ENCODE data around the gene GEMIN8.

GEMIN8 gene

DNA sequence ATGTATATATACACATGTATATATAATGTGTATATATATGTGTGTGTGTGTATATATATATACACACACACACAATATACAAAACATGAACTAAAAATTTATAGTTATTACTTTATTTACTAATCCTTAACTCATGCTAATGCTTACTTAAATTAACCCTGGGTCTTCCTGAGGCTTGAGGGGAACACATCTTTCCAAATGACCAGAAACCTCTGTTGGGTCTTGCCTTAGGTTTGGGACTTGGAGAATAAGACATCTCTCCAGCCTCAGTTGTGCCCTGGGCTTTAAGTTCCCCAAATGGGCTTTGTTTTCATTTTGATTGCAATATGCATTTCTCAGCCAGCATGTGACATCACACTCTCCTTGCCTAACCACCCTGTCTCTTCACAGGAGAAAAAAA is 7.7 kb downstream of the GEMIN8 start:
- Histone ChIP-seq H3K4me3 (ENCODE audit: low read length in 2 of 2) (no peak overlapping the region), H3K36me3 (ENCODE audit: control insufficient read depth in 2 of 2, insufficient read depth in 2 of 2, low read length in 2 of 2) (peaks cover 0 to 9% of the 10 kb centered on the region in 2 donors), H3K27ac (ENCODE audit: low read depth in 2 of 2, low read length in 2 of 2) (no peak overlapping the region), H3K9me3 (ENCODE audit: control insufficient read depth in 2 of 2, low read length in 2 of 2) (no peaks in the 10 kb centered on the region), H3K4me1 (ENCODE audit: control insufficient read depth in 2 of 2, insufficient read depth in 2 of 2, low read length in 2 of 2) (no peaks in the 10 kb centered on the region), H3K27me3 (ENCODE audit: control insufficient read depth in 2 of 2, insufficient read depth in 2 of 2, low read length in 2 of 2) (peaks cover 2 to 3% of the 10 kb centered on the region in 2 donors), H3K9ac (ENCODE audit: low read depth in 1 of 2, low read length in 2 of 2) (no peak overlapping the region)

DNA sequence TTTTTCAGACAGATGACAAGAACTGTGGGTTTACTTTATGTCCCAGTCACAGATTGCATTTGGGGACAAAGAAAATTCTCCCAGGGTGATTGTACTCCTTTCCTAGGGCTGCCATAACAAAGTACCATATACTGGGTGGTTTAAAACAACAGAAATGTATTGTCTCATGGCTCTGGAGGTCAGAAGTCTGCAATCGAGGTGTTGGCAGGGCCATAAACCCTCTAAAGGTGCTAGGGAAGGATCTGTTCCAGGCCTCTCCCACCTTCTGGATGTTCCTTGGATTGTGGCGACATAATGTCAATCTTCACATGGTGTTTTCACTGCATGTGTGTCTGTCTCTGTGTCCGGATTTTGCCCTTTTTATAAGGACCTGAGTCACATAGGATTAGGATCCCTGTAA is 12.3 kb downstream of the GEMIN8 start:
- no peak overlapping the region for H3K9ac ChIP-seq (ENCODE audit: low read depth in 1 of 2, low read length in 2 of 2)
- no peaks in the 10 kb centered on the region for H3K9me3 ChIP-seq (ENCODE audit: control insufficient read depth in 2 of 2, low read length in 2 of 2)
- H3K27ac ChIP-seq (ENCODE audit: low read depth in 2 of 2, low read length in 2 of 2): peak overlapping the region in 1 of 2 donors; percentile 19
- no peak overlapping the region for H3K4me3 ChIP-seq (ENCODE audit: low read length in 2 of 2)
- H3K27me3 ChIP-seq (ENCODE audit: control insufficient read depth in 2 of 2, insufficient read depth in 2 of 2, low read length in 2 of 2): peaks cover 0 to 3% of the 10 kb centered on the region in 2 donors
- H3K4me1 ChIP-seq (ENCODE audit: control insufficient read depth in 2 of 2, insufficient read depth in 2 of 2, low read length in 2 of 2): no peaks in the 10 kb centered on the region
- H3K36me3 ChIP-seq (ENCODE audit: control insufficient read depth in 2 of 2, insufficient read depth in 2 of 2, low read length in 2 of 2): peaks cover 0 to 9% of the 10 kb centered on the region in 2 donors

DNA sequence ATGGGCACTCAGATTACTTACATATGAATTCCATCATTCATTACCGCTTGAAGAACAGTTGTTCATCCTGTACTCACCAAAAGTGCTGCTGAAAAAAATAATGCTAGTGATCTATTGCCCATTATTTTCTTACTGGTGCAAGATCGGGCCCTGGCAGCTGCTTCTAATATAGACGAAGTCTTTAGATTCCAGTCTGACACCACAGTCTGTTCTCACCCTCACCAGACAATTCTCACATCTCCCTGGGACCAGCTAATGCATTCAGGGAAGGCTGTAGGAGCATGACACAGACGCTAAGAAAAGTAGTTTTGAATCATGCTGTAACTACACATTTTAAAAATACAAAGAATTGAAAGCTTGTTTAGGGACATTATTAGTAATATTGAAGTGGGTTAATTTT is 13.8 kb downstream of the GEMIN8 start:
- no peaks in the 10 kb centered on the region for H3K9me3 ChIP-seq (ENCODE audit: control insufficient read depth in 2 of 2, low read length in 2 of 2)
- H3K27me3 ChIP-seq (ENCODE audit: control insufficient read depth in 2 of 2, insufficient read depth in 2 of 2, low read length in 2 of 2): peaks cover 0 to 3% of the 10 kb centered on the region in 2 donors
- no peaks in the 10 kb centered on the region for H3K4me1 ChIP-seq (ENCODE audit: control insufficient read depth in 2 of 2, insufficient read depth in 2 of 2, low read length in 2 of 2)
- H3K9ac ChIP-seq (ENCODE audit: low read depth in 1 of 2, low read length in 2 of 2): no peak overlapping the region
- H3K4me3 ChIP-seq (ENCODE audit: low read length in 2 of 2): no peak overlapping the region
- H3K27ac ChIP-seq (ENCODE audit: low read depth in 2 of 2, low read length in 2 of 2): no peak overlapping the region
- peaks cover 0 to 9% of the 10 kb centered on the region in 2 donors for H3K36me3 ChIP-seq (ENCODE audit: control insufficient read depth in 2 of 2, insufficient read depth in 2 of 2, low read length in 2 of 2)

DNA sequence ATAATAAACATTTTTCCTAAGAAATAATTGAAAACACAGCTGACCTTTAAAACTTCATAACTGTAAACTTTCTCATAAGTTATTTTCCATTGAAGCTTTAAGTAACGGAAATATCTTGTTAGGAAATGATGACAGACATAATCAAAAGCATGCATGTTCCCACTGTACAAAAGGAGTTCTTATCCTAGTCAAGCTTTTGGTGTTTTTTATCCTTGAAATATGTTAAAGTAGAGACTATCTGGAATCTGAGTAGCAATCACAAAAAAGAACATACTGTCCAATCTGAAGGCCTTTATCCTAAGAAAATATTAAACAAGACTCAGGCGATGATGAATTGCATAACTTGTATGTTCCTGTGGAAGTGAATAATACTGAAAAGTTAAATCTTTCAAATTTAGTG is 14.4 kb downstream of the GEMIN8 start:
- peaks cover 0 to 5% of the 10 kb centered on the region in 2 donors for H3K27me3 ChIP-seq (ENCODE audit: control insufficient read depth in 2 of 2, insufficient read depth in 2 of 2, low read length in 2 of 2)
- H3K36me3 ChIP-seq (ENCODE audit: control insufficient read depth in 2 of 2, insufficient read depth in 2 of 2, low read length in 2 of 2): peaks cover 0 to 9% of the 10 kb centered on the region in 2 donors
- H3K9ac ChIP-seq (ENCODE audit: low read depth in 1 of 2, low read length in 2 of 2): no peak overlapping the region
- no peaks in the 10 kb centered on the region for H3K9me3 ChIP-seq (ENCODE audit: control insufficient read depth in 2 of 2, low read length in 2 of 2)
- no peak overlapping the region for H3K4me3 ChIP-seq (ENCODE audit: low read length in 2 of 2)
- H3K27ac ChIP-seq (ENCODE audit: low read depth in 2 of 2, low read length in 2 of 2): no peak overlapping the region
- H3K4me1 ChIP-seq (ENCODE audit: control insufficient read depth in 2 of 2, insufficient read depth in 2 of 2, low read length in 2 of 2): no peaks in the 10 kb centered on the region

DNA sequence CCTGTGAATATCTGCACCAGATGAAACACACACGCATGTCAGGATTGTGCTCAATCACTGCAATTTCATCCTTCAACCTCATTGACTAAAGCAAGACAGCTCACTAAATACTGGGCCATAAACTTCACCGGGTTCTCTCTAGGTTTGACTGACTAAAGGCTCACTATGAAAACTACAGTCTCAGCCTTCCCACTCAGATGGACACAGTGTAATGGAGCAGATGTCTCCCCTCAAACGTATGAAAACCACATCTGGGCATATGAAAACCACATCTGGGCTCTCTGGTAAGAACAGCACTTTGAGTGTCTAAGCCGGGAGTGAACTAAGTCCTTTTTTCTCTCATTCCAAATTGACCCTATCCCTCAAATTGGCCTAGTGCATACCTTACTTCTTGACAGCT is 15.2 kb downstream of the GEMIN8 start:
- Histone ChIP-seq H3K27me3 (ENCODE audit: control insufficient read depth in 2 of 2, insufficient read depth in 2 of 2, low read length in 2 of 2) (peaks cover 0 to 5% of the 10 kb centered on the region in 2 donors), H3K9ac (ENCODE audit: low read depth in 1 of 2, low read length in 2 of 2) (no peak overlapping the region), H3K36me3 (ENCODE audit: control insufficient read depth in 2 of 2, insufficient read depth in 2 of 2, low read length in 2 of 2) (peaks cover 0 to 2% of the 10 kb centered on the region in 2 donors), H3K27ac (ENCODE audit: low read depth in 2 of 2, low read length in 2 of 2) (no peak overlapping the region), H3K4me3 (ENCODE audit: low read length in 2 of 2) (no peak overlapping the region), H3K4me1 (ENCODE audit: control insufficient read depth in 2 of 2, insufficient read depth in 2 of 2, low read length in 2 of 2) (no peaks in the 10 kb centered on the region), H3K9me3 (ENCODE audit: control insufficient read depth in 2 of 2, low read length in 2 of 2) (no peaks in the 10 kb centered on the region)

DNA sequence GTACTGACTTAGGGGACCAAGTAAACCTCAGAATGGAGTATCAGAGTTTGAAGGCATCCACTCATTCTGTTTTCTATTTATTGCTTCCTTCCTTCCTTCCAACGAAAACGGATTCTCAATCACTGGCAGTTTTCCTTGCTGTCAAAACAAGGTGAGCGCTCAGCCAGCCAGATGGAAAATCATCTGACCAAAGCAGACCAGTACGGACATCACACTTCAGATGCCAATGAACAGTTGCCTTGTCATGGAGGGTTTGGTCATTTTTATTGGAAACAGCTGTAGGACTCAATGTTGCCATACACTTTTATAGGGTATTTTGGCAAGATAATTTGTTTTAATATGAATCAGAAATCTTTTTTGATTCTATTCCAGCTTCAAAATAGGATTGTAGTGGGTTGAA is 16.6 kb downstream of the GEMIN8 start:
- Histone ChIP-seq H3K27me3 (ENCODE audit: control insufficient read depth in 2 of 2, insufficient read depth in 2 of 2, low read length in 2 of 2) (peaks cover 0 to 5% of the 10 kb centered on the region in 2 donors), H3K9ac (ENCODE audit: low read depth in 1 of 2, low read length in 2 of 2) (no peak overlapping the region), H3K9me3 (ENCODE audit: control insufficient read depth in 2 of 2, low read length in 2 of 2) (no peaks in the 10 kb centered on the region), H3K27ac (ENCODE audit: low read depth in 2 of 2, low read length in 2 of 2) (no peak overlapping the region), H3K4me1 (ENCODE audit: control insufficient read depth in 2 of 2, insufficient read depth in 2 of 2, low read length in 2 of 2) (no peaks in the 10 kb centered on the region), H3K4me3 (ENCODE audit: low read length in 2 of 2) (no peak overlapping the region), H3K36me3 (ENCODE audit: control insufficient read depth in 2 of 2, insufficient read depth in 2 of 2, low read length in 2 of 2) (peaks cover 6 to 7% of the 10 kb centered on the region in 2 donors)

DNA sequence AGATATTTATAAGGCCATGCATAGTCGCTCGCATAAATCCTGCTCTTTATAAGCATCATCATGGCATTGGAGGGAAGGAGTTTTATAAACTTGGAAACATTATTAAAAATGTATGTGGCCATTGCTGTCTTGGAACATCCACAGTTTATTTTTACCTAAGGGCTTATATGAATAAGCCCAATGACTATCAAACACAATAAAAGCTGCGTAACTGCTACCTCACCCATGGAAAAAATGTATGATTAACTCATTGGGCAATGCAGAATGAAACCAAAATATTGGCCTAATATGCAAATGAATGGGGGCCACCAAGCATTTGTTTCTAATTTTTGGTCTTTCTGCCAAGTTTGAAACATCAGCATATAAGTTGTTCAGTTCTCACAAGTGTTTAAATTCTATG is 19.1 kb downstream of the GEMIN8 start:
- Histone ChIP-seq H3K27me3 (ENCODE audit: control insufficient read depth in 2 of 2, insufficient read depth in 2 of 2, low read length in 2 of 2) (peaks cover 0 to 5% of the 10 kb centered on the region in 2 donors), H3K9me3 (ENCODE audit: control insufficient read depth in 2 of 2, low read length in 2 of 2) (no peaks in the 10 kb centered on the region), H3K36me3 (ENCODE audit: control insufficient read depth in 2 of 2, insufficient read depth in 2 of 2, low read length in 2 of 2) (peaks cover 6 to 7% of the 10 kb centered on the region in 2 donors), H3K4me3 (ENCODE audit: low read length in 2 of 2) (no peak overlapping the region), H3K4me1 (ENCODE audit: control insufficient read depth in 2 of 2, insufficient read depth in 2 of 2, low read length in 2 of 2) (no peaks in the 10 kb centered on the region), H3K27ac (ENCODE audit: low read depth in 2 of 2, low read length in 2 of 2) (no peak overlapping the region), H3K9ac (ENCODE audit: low read depth in 1 of 2, low read length in 2 of 2) (no peak overlapping the region)

DNA sequence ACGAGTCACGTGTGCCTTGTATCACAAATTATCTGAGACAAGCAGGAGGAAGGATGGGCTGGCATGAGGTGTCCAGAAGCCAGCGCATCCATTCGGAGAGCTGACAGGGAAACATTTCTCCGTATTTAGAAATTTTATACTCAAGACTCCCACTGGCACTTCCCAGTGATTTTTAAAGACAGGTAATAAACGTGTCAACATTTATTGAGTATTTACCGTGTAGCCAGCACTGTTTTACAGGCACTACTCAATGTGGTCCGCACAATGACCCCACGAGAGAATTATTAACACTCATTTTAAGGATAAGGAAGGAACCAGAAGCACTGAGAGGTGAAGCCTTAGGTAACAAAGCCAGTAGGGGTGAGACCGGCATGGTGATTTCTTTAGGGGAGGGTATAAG is 23.2 kb downstream of the GEMIN8 start:
- H3K9me3 ChIP-seq (ENCODE audit: control insufficient read depth in 2 of 2, low read length in 2 of 2): peaks cover 0 to 2% of the 10 kb centered on the region in 2 donors
- no peak overlapping the region for H3K4me3 ChIP-seq (ENCODE audit: low read length in 2 of 2)
- peaks cover 0 to 5% of the 10 kb centered on the region in 2 donors for H3K27me3 ChIP-seq (ENCODE audit: control insufficient read depth in 2 of 2, insufficient read depth in 2 of 2, low read length in 2 of 2)
- H3K36me3 ChIP-seq (ENCODE audit: control insufficient read depth in 2 of 2, insufficient read depth in 2 of 2, low read length in 2 of 2): peaks cover 6 to 7% of the 10 kb centered on the region in 2 donors
- no peak overlapping the region for H3K27ac ChIP-seq (ENCODE audit: low read depth in 2 of 2, low read length in 2 of 2)
- H3K9ac ChIP-seq (ENCODE audit: low read depth in 1 of 2, low read length in 2 of 2): no peak overlapping the region
- no peaks in the 10 kb centered on the region for H3K4me1 ChIP-seq (ENCODE audit: control insufficient read depth in 2 of 2, insufficient read depth in 2 of 2, low read length in 2 of 2)

DNA sequence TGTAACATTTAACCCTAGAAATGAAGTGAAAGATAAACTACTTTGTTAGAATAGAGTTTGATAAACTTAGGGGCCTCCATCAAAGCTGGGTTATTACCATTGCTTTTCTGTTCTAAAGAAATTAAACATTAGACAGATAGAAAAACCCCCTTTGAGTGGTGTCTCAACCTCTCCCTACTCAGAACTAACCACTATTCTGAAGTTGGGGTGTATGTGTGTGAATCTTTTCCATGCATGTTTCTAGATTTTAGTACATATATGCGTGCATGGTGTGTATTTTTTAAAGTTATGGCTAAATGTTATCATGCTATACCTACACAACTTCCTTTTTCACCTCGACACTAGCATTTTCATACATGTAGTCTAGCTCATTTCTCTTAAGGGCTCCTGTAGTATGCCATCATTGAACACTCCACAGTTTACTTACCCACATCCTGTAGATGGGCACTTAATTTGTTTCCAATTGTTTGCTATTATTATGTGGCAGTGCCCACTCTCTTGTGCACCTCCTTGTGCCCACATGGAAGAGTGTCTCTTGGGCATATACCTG is 25.7 kb downstream of the GEMIN8 start:
- Histone ChIP-seq H3K27ac (ENCODE audit: low read depth in 2 of 2, low read length in 2 of 2) (no peak overlapping the region), H3K36me3 (ENCODE audit: control insufficient read depth in 2 of 2, insufficient read depth in 2 of 2, low read length in 2 of 2) (peaks cover 5 to 6% of the 10 kb centered on the region in 2 donors), H3K4me1 (ENCODE audit: control insufficient read depth in 2 of 2, insufficient read depth in 2 of 2, low read length in 2 of 2) (no peaks in the 10 kb centered on the region), H3K9ac (ENCODE audit: low read depth in 1 of 2, low read length in 2 of 2) (no peak overlapping the region), H3K27me3 (ENCODE audit: control insufficient read depth in 2 of 2, insufficient read depth in 2 of 2, low read length in 2 of 2) (no peaks in the 10 kb centered on the region), H3K9me3 (ENCODE audit: control insufficient read depth in 2 of 2, low read length in 2 of 2) (peaks cover 0 to 2% of the 10 kb centered on the region in 2 donors), H3K4me3 (ENCODE audit: low read length in 2 of 2) (no peak overlapping the region)

DNA sequence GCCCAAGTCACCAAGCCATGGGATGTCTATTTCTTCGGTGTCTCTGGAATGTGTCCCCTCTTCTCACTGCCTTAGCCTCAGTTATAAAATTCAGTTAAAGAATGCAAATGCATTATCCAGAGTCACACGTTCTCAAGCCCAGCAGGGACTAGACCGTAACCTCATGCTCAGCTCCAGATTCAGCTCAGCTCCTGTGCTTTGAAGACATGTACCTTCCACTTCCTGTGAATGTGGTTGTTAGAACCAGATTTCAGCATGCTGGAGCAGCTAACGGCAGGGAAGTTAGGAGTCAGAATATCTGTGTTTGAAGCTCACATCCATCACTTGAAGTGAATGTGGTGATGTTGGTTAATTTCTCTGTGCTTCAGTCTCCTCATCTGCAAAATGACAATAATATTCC is 26.7 kb downstream of the GEMIN8 start:
- Histone ChIP-seq H3K4me1 (ENCODE audit: control insufficient read depth in 2 of 2, insufficient read depth in 2 of 2, low read length in 2 of 2) (no peaks in the 10 kb centered on the region), H3K9ac (ENCODE audit: low read depth in 1 of 2, low read length in 2 of 2) (no peak overlapping the region), H3K27ac (ENCODE audit: low read depth in 2 of 2, low read length in 2 of 2) (no peak overlapping the region), H3K9me3 (ENCODE audit: control insufficient read depth in 2 of 2, low read length in 2 of 2) (peaks cover 0 to 2% of the 10 kb centered on the region in 2 donors), H3K27me3 (ENCODE audit: control insufficient read depth in 2 of 2, insufficient read depth in 2 of 2, low read length in 2 of 2) (no peaks in the 10 kb centered on the region), H3K4me3 (ENCODE audit: low read length in 2 of 2) (no peak overlapping the region), H3K36me3 (ENCODE audit: control insufficient read depth in 2 of 2, insufficient read depth in 2 of 2, low read length in 2 of 2) (no peaks in the 10 kb centered on the region)

DNA sequence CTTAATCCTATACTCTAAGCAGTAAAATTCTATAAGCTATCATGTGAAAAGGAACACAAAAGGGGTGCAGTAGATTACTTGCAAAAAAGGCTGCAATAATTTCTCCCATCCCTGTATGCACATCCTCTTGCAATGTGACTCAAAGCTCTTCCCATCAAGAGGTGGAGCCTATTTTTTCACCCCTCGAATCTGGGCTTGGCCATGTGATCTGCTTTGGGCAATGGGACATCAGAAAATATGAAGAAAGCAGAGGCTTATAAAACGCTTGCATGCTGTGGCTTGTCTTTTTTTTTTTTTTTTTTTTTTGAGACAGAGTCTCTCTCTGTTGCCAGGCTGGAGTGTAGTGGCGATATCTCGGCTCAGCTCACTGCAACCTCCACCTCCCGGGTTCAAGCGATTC is 33.0 kb downstream of the GEMIN8 start:
- Histone ChIP-seq H3K4me3 (ENCODE audit: low read length in 2 of 2) (no peak overlapping the region), H3K9ac (ENCODE audit: low read depth in 1 of 2, low read length in 2 of 2) (no peak overlapping the region), H3K36me3 (ENCODE audit: control insufficient read depth in 2 of 2, insufficient read depth in 2 of 2, low read length in 2 of 2) (no peaks in the 10 kb centered on the region), H3K27me3 (ENCODE audit: control insufficient read depth in 2 of 2, insufficient read depth in 2 of 2, low read length in 2 of 2) (peaks cover 4 to 10% of the 10 kb centered on the region in 2 donors), H3K9me3 (ENCODE audit: control insufficient read depth in 2 of 2, low read length in 2 of 2) (no peaks in the 10 kb centered on the region), H3K4me1 (ENCODE audit: control insufficient read depth in 2 of 2, insufficient read depth in 2 of 2, low read length in 2 of 2) (no peaks in the 10 kb centered on the region), H3K27ac (ENCODE audit: low read depth in 2 of 2, low read length in 2 of 2) (no peak overlapping the region)

All from mucosa of rectum (tissue), 2 donors.